NCI-H2196 (cell line): Measurements from ENCODE around the gene C10orf62.
A peak's percentile ranks its signal among the peaks of the same experiment; 100 is the strongest.
"Not testable (repeated sequence)": the region's sequence is repeated elsewhere in the genome, so short reads cannot be mapped to it uniquely, and the experiment has no call there.

Experiments
- DNase-seq: peaks from one replicate; lab custom pipeline; 2025; ENCODE audit not compliant: unreplicated experiment; lab: John Stamatoyannopoulos, UW

C10orf62 gene

GRCh38 chr10:97589479-97589878, at the start of gene C10orf62:
TSS of gene C10orf62 (plus strand) at chr10:97589721. CDS start at chr10:97589898, 177 bp downstream.
- no peak for DNase-seq

- DNase-seq: no peak
Measured at GRCh38 chr10:97540669-97541500, 48.6 kb upstream of the C10orf62 start.

- no peak for DNase-seq
Measured at GRCh38 chr10:97542169-97543024, 47.1 kb upstream of the C10orf62 start.

GRCh38 chr10:97543025-97543546, 46.4 kb upstream of the C10orf62 start:
- DNase-seq: no peak

- DNase-seq: no peak
Measured at GRCh38 chr10:97546456-97547270, 42.9 kb upstream of the C10orf62 start.

GRCh38 chr10:97547271-97547600, 42.3 kb upstream of the C10orf62 start:
- no peak for DNase-seq

GRCh38 chr10:97547962-97548361, 41.6 kb upstream of the C10orf62 start:
- DNase-seq: no peak

- no peak for DNase-seq
Measured at GRCh38 chr10:97548828-97549455, 40.6 kb upstream of the C10orf62 start.

- DNase-seq: peak; percentile 46
Measured at GRCh38 chr10:97549587-97550322, 39.8 kb upstream of the C10orf62 start.

GRCh38 chr10:97550336-97551149, 39.0 kb upstream of the C10orf62 start:
- no peak for DNase-seq

- DNase-seq: no peak
Measured at GRCh38 chr10:97551271-97551670, 38.2 kb upstream of the C10orf62 start.

GRCh38 chr10:97553575-97554031, 35.9 kb upstream of the C10orf62 start:
- peak; percentile 59 for DNase-seq

GRCh38 chr10:97554336-97554735, 35.2 kb upstream of the C10orf62 start:
- not testable (repeated sequence) for DNase-seq

GRCh38 chr10:97555541-97555940, 34.0 kb upstream of the C10orf62 start:
- DNase-seq: not testable (repeated sequence)

GRCh38 chr10:97560731-97561381, 28.7 kb upstream of the C10orf62 start:
- DNase-seq: not testable (repeated sequence)

GRCh38 chr10:97561386-97562077, 28.0 kb upstream of the C10orf62 start:
- DNase-seq: not testable (repeated sequence)

- not testable (repeated sequence) for DNase-seq
Measured at GRCh38 chr10:97562329-97562728, 27.2 kb upstream of the C10orf62 start.

GRCh38 chr10:97563337-97563736, 26.2 kb upstream of the C10orf62 start:
- no peak for DNase-seq
